ENCODE results near the gene PPP3CA. TPM values are rescaled to one million over a fixed set of nuclear protein-coding genes. Genes with fewer than 3 reads are reported as not detected.
A peak's percentile ranks its signal among the peaks of the same experiment; 100 is the strongest.

Gene PPP3CA
- polyA plus RNA-seq, 1 donor from 2014 or later: 18.0 TPM

DNA sequence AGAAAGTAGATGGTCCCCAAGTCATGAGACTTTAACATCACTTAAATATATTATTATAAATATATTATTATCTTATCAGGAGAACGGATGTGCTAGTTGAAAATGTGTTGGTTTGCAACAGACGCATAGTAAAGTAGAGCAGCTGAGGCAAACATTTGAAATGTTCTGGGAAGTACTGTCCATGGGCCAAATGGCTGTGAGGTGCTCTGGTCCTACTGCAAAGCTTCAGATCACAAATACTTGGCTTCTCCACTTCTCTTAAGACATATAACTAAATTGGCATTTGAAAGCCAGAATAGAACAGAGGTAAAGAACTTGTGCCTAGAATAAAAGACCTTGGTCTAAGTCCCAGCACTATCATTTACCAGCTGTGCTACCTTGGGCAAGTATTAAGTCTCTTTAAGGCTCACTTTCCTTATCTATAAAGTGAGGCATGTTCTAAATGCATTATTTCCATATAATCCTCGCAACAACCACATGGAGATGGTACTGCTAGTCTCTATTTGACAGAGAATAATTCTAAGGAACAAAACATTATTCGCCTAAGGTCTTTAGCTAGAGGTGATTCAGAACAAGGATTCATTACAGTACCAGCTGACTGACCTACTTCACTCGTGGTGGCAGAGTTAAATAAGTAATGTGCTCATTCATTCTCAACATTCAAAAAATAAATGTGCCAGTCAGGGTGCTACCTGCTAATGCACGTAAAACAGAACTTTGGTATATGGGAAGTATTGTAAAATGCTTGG lies 297.1 kb downstream of the PPP3CA start:
- no peaks in the 10 kb centered on the region for H3K27me3 Mint-ChIP-seq
- H3K9me3 Mint-ChIP-seq: no peaks in the 10 kb centered on the region
- H3K4me3 Mint-ChIP-seq: no peak overlapping the region
- peaks cover 0 to 5% (median 2%) of the 10 kb centered on the region in 3 donors for H3K4me1 Mint-ChIP-seq
- H3K27ac Mint-ChIP-seq: no peak overlapping the region
- H3K36me3 Mint-ChIP-seq: peaks cover 6% of the 10 kb centered on the region

- H3K4me3 Mint-ChIP-seq: no peak overlapping the region
- no peaks in the 10 kb centered on the region for H3K9me3 Mint-ChIP-seq
- H3K36me3 Mint-ChIP-seq: peaks cover 7% of the 10 kb centered on the region
- peaks cover 0 to 5% (median 2%) of the 10 kb centered on the region in 3 donors for H3K4me1 Mint-ChIP-seq
- no peak overlapping the region for H3K27ac Mint-ChIP-seq
- H3K27me3 Mint-ChIP-seq: no peaks in the 10 kb centered on the region
Observed at GRCh38 chr4:101049549-101050001, 297.8 kb downstream of the PPP3CA start.

- H3K9me3 Mint-ChIP-seq: no peaks in the 10 kb centered on the region
- H3K36me3 Mint-ChIP-seq: peaks cover 7% of the 10 kb centered on the region
- no peak overlapping the region for H3K27ac Mint-ChIP-seq
Observed at GRCh38 chr4:101044766-101045165, 302.6 kb downstream of the PPP3CA start.

DNA sequence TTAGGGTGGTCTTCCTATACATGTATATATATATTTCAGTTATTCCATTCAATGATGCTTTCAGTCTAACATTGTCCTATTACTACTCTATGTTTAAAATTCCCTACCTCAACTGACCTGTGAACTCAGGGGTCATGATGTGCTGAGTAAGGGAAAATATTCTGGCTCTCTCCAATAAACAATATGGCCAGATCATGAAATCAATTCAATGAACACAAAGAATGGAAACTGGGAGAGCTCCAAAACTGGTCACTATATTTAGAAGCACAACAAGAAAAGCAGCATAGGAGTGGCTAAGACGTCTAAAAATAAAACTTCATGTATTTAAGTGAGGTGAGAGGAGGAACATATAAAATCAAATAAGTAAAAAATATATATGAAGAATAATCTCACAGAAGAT lies 304.5 kb downstream of the PPP3CA start:
- peaks cover 10% of the 10 kb centered on the region for H3K36me3 Mint-ChIP-seq
- no peaks in the 10 kb centered on the region for H3K4me1 Mint-ChIP-seq
- H3K9me3 Mint-ChIP-seq: no peaks in the 10 kb centered on the region
- H3K27ac Mint-ChIP-seq: peak overlapping the region in 1 of 3 donors; percentile 34
- no peaks in the 10 kb centered on the region for H3K27me3 Mint-ChIP-seq
- H3K4me3 Mint-ChIP-seq: no peak overlapping the region

More at GRCh38 chr4:101044766-101045165, 302.6 kb downstream of the PPP3CA start:
- Mint-ChIP-seq H3K4me1 (no peaks in the 10 kb centered on the region), H3K27me3 (no peaks in the 10 kb centered on the region), H3K4me3 (no peak overlapping the region)

- Mint-ChIP-seq H3K36me3 (peaks cover 11% of the 10 kb centered on the region), H3K27ac (peak overlapping the region in 1 of 3 donors; percentile 74), H3K4me3 (no peak overlapping the region), H3K27me3 (no peaks in the 10 kb centered on the region), H3K9me3 (no peaks in the 10 kb centered on the region), H3K4me1 (no peaks in the 10 kb centered on the region)
Observed at GRCh38 chr4:101040776-101041175, 306.6 kb downstream of the PPP3CA start.

DNA sequence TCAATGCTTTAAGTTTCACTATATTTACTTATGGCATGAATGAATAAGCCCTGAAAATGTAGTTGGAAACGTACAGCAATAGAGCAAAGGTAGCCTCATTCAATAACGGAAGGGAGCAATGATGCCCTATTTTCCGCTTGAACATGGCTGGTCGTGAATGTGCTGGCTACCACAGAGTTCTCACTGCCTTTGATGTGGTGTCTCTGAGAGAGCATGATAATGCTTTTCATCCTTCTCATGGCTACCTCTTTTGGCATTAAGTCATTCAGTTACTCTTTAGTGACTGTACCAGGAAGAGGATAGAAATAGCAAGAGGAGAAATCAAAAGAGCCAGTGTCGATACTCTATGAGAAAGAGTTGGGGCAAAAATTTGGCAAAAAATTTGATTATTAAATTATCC lies 308.0 kb downstream of the PPP3CA start:
- Mint-ChIP-seq H3K27ac (peak overlapping the region in 1 of 3 donors; percentile 46), H3K36me3 (peaks cover 8% of the 10 kb centered on the region), H3K4me3 (no peak overlapping the region), H3K4me1 (no peaks in the 10 kb centered on the region), H3K9me3 (no peaks in the 10 kb centered on the region), H3K27me3 (no peaks in the 10 kb centered on the region)

DNA sequence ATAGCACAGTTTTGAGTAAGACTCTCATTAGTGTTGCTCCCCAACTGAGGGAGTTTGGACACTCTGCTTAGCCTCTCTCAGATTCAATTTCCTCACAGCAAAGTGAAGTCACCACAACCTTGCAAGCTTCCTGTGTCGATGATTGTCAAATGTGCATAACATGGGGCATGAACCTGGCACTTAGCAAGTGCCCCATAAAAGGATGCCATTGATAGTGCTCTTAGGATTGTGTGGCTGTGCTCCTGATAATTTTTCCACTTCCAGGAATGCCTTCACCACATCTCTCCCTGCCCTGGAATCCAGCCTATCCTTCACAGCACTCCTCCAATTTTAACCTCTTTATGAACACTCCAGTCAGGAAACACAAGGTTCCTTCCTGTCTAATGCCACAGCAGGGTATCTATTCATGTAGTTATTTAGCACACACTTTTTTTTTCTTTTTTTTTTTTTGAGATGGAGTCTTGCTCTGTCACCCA lies 309.4 kb downstream of the PPP3CA start:
- Mint-ChIP-seq H3K9me3 (no peaks in the 10 kb centered on the region), H3K4me3 (no peak overlapping the region), H3K27me3 (no peaks in the 10 kb centered on the region), H3K36me3 (peaks cover 8% of the 10 kb centered on the region), H3K27ac (peak overlapping the region in 1 of 3 donors; percentile 73), H3K4me1 (peaks cover 0 to 1% (median 0%) of the 10 kb centered on the region in 3 donors)

- no peak overlapping the region for H3K27ac Mint-ChIP-seq
- peaks cover 10% of the 10 kb centered on the region for H3K36me3 Mint-ChIP-seq
Observed at GRCh38 chr4:101037249-101037648, 310.1 kb downstream of the PPP3CA start.

DNA sequence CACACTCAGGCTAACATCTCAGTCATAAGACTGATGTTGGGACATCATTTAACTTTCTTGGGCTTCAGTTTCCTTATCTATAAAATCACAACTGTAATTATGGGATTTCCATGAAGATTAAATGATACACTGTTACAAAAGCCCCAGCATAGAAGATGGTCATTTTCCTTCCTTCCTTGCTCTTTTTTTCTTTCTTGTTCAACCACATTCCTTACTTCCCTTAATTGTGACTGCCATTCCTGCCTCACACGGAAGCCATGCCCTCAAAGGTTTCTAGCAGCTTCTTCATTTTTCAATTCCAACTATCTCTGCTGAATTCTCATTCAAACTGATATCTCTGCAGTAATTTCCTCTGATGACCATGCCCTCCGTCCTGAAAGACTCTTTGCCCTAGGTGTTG lies 311.8 kb downstream of the PPP3CA start:
- Mint-ChIP-seq H3K36me3 (peaks cover 12% of the 10 kb centered on the region), H3K27me3 (no peaks in the 10 kb centered on the region), H3K9me3 (no peaks in the 10 kb centered on the region), H3K4me3 (no peak overlapping the region), H3K27ac (peak overlapping the region in 1 of 3 donors; percentile 86), H3K4me1 (peaks cover 0 to 1% (median 0%) of the 10 kb centered on the region in 3 donors)

More at GRCh38 chr4:101037249-101037648, 310.1 kb downstream of the PPP3CA start:
- Mint-ChIP-seq H3K27me3 (no peaks in the 10 kb centered on the region), H3K9me3 (no peaks in the 10 kb centered on the region), H3K4me1 (peaks cover 0 to 1% (median 0%) of the 10 kb centered on the region in 3 donors), H3K4me3 (no peak overlapping the region)

DNA sequence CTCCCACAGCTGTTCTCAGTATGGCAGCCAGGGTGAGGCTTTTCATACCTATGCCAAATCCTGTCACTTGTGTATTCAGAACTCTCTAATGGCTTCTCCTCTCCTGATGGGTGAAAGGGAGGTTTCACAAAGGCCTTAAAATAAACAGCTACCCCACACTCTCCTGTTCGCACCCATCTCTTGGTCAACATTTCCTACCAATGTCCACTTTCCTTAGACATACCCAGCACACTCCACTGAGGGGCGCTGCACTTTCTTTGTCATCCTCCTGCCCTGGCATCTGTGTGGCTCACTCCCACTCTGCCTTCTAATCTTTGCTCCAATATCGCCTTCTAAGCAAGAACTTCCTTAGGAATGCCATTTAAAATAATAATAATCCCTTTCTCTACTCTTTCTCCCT lies 313.3 kb downstream of the PPP3CA start:
- peak overlapping the region in 1 of 3 donors; percentile 31 for H3K27ac Mint-ChIP-seq
- peaks cover 14% of the 10 kb centered on the region for H3K36me3 Mint-ChIP-seq
- H3K4me1 Mint-ChIP-seq: peaks cover 0 to 1% (median 0%) of the 10 kb centered on the region in 3 donors
- no peak overlapping the region for H3K4me3 Mint-ChIP-seq
- no peaks in the 10 kb centered on the region for H3K9me3 Mint-ChIP-seq
- H3K27me3 Mint-ChIP-seq: no peaks in the 10 kb centered on the region

- no peaks in the 10 kb centered on the region for H3K27me3 Mint-ChIP-seq
- H3K27ac Mint-ChIP-seq: no peak overlapping the region
- no peak overlapping the region for H3K4me3 Mint-ChIP-seq
- H3K36me3 Mint-ChIP-seq: peaks cover 13% of the 10 kb centered on the region
- peaks cover 0 to 1% (median 0%) of the 10 kb centered on the region in 3 donors for H3K4me1 Mint-ChIP-seq
- H3K9me3 Mint-ChIP-seq: no peaks in the 10 kb centered on the region
Observed at GRCh38 chr4:101032541-101032940, 314.8 kb downstream of the PPP3CA start.

DNA sequence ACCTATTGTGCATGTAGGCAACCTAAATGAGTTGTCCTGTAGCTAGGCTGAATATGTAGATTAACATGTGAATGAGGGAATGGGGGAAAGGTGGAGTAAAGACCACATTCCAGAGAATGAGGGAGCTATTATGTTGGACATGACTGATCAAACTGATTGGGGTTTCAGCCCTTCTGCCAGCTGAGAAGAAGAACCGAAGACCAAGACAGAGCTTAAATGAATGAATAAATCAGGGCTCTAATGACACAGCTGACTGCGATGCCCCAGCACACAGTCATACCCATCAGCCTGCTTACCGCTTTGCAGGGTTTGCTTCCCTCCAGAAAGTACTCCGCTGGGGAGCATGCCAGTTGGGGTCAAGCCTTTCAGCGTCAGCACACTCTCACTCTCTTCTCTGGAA lies 315.4 kb downstream of the PPP3CA start:
- no peaks in the 10 kb centered on the region for H3K27me3 Mint-ChIP-seq
- peaks cover 13% of the 10 kb centered on the region for H3K36me3 Mint-ChIP-seq
- no peaks in the 10 kb centered on the region for H3K9me3 Mint-ChIP-seq
- H3K4me1 Mint-ChIP-seq: peaks cover 0 to 1% (median 0%) of the 10 kb centered on the region in 3 donors
- no peak overlapping the region for H3K4me3 Mint-ChIP-seq
- no peak overlapping the region for H3K27ac Mint-ChIP-seq

DNA sequence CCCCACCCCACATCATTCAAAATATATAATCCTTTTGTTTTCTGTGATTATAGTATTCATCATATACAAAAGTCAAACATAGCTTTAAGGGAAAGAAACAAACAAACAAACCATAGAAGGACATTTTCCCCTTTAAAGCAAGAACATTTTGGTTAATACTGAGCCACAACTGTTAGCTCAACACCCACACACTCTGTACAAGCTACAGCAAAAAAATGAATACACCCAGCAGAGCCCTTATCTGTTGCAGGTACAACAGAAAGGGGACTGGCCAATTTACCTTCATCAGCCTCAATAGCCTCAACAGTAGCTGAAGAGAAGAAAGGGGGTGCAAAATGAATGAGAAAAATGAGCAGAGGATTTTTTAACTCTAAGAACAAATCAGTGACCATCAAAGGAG lies 318.4 kb downstream of the PPP3CA start:
- peaks cover 0 to 1% (median 0%) of the 10 kb centered on the region in 3 donors for H3K4me1 Mint-ChIP-seq
- H3K27ac Mint-ChIP-seq: peak overlapping the region in 2 of 3 donors; percentile 14 to 73
- H3K27me3 Mint-ChIP-seq: no peaks in the 10 kb centered on the region
- no peak overlapping the region for H3K4me3 Mint-ChIP-seq
- no peaks in the 10 kb centered on the region for H3K9me3 Mint-ChIP-seq
- H3K36me3 Mint-ChIP-seq: peaks cover 14% of the 10 kb centered on the region

- H3K36me3 Mint-ChIP-seq: peaks cover 16% of the 10 kb centered on the region
- H3K27ac Mint-ChIP-seq: no peak overlapping the region
- no peaks in the 10 kb centered on the region for H3K4me1 Mint-ChIP-seq
- no peaks in the 10 kb centered on the region for H3K27me3 Mint-ChIP-seq
- no peaks in the 10 kb centered on the region for H3K9me3 Mint-ChIP-seq
- no peak overlapping the region for H3K4me3 Mint-ChIP-seq
Observed at GRCh38 chr4:101027721-101028120, 319.6 kb downstream of the PPP3CA start.

DNA sequence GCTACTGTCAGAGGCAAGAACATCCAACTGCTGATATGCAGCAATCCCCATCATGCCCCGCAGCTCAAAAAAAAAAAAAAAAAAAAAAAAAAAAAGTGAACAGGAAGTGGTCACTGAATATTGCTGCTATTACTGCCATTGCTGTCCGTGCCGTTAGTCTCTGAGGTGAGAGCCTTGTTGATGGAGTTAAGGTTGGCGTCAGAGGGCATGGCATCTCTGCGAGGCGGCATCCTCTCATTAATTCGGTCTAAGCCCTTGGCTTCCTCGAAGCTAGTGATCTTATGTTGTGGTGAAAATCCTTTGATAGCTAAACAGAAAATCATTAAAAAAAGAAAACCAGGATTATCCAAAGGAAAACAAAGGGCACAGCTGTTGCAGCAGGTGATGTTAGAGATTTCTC lies 321.6 kb downstream of the PPP3CA start:
- Mint-ChIP-seq H3K4me1 (peaks cover 4 to 9% (median 5%) of the 10 kb centered on the region in 3 donors), H3K4me3 (no peak overlapping the region), H3K9me3 (no peaks in the 10 kb centered on the region), H3K27ac (peak overlapping the region in 1 of 3 donors; percentile 72), H3K36me3 (peaks cover 12% of the 10 kb centered on the region), H3K27me3 (no peaks in the 10 kb centered on the region)

All from IgD-negative memory B cell (primary cell).